Measurements from ENCODE around the gene SMIM24.
"Not testable (repeated sequence)": the region's sequence is repeated elsewhere in the genome, so short reads cannot be mapped to it uniquely, and the experiment has no call there.

SMIM24 gene

GRCh38 chr19:3513229-3514140 lies 33.2 kb upstream of the SMIM24 start:
- DNase-seq, result no peak

GRCh38 chr19:3512562-3513228 lies 32.4 kb upstream of the SMIM24 start:
- DNase-seq, result no peak

- no peak for DNase-seq
Observed at GRCh38 chr19:3511506-3512251, 31.4 kb upstream of the SMIM24 start.

GRCh38 chr19:3510727-3511126 lies 30.4 kb upstream of the SMIM24 start:
- no peak for DNase-seq

- DNase-seq, result peak; percentile 59
Observed at GRCh38 chr19:3509566-3509989, 29.3 kb upstream of the SMIM24 start.

GRCh38 chr19:3508771-3509535 lies 28.6 kb upstream of the SMIM24 start:
- DNase-seq, result peak; percentile 23

GRCh38 chr19:3508121-3508661 lies 27.9 kb upstream of the SMIM24 start:
- not testable (repeated sequence) for DNase-seq

- DNase-seq, result peak; percentile 16
Observed at GRCh38 chr19:3507371-3508120, 27.2 kb upstream of the SMIM24 start.

GRCh38 chr19:3506384-3507340 lies 26.3 kb upstream of the SMIM24 start:
- DNase-seq, result peak; percentile 36

- peak; percentile 99 for DNase-seq
Observed at GRCh38 chr19:3505598-3506383, 25.5 kb upstream of the SMIM24 start, which contains the start of gene FZR1. FZR1 (plus strand) TSS chr19:3506311; CDS start chr19:3522990, 16,679 bp downstream.

- no peak for DNase-seq
Observed at GRCh38 chr19:3504735-3505134, 24.4 kb upstream of the SMIM24 start.

- no peak for DNase-seq
Observed at GRCh38 chr19:3503036-3503572, 22.8 kb upstream of the SMIM24 start.

- DNase-seq, result no peak
Observed at GRCh38 chr19:3501780-3502179, 21.5 kb upstream of the SMIM24 start.

GRCh38 chr19:3500429-3501101 lies 20.2 kb upstream of the SMIM24 start, which contains the start of gene DOHH:
DOHH (minus strand) TSS chr19:3500674; CDS start chr19:3496814, 3,860 bp downstream.
- DNase-seq, result peak; percentile 96

GRCh38 chr19:3499738-3500428 lies 19.6 kb upstream of the SMIM24 start:
- no peak for DNase-seq

GRCh38 chr19:3497757-3498520 lies 17.6 kb upstream of the SMIM24 start:
- DNase-seq, result no peak
